GM12874 (cell line): ENCODE results near the gene GRID2.

Experiments used
- CTCF ChIP-seq: IDR thresholded peaks from 2 replicates; pipeline ENCODE4 v1.5.1; 2011; ENCODE audit warnings: low read depth, mild to moderate bottlenecking, control low read depth, low read length, moderate library complexity; ENCODE audit not compliant: insufficient read depth

The GRID2 gene

GRCh38 chr4:92451782-92452181 is 148.0 kb downstream of the GRID2 start:
- TF ChIP-seq CTCF, result no peak

- no peak for TF ChIP-seq CTCF
These were observed 151.6 kb downstream of the GRID2 start for GRCh38 chr4:92455329-92455839.

- TF ChIP-seq CTCF, result no peak
These were observed 152.2 kb downstream of the GRID2 start for GRCh38 chr4:92455951-92456350.

GRCh38 chr4:92461732-92462131 is 158.0 kb downstream of the GRID2 start:
- TF ChIP-seq CTCF, result no peak

GRCh38 chr4:92477298-92477697 is 173.5 kb downstream of the GRID2 start:
- no peak for TF ChIP-seq CTCF

GRCh38 chr4:92483341-92483740 is 179.6 kb downstream of the GRID2 start:
- TF ChIP-seq CTCF, result no peak

GRCh38 chr4:92488496-92488895 is 184.7 kb downstream of the GRID2 start:
- TF ChIP-seq CTCF, result no peak

- TF ChIP-seq CTCF, result no peak
These were observed 193.4 kb downstream of the GRID2 start for GRCh38 chr4:92497141-92497540.
